ENCODE data around the gene HSD11B1.

HSD11B1 gene

GRCh38 chr1:209704584-209704983 lies at the start of gene HSD11B1:
Gene HSD11B1 (plus strand): TSS chr1:209704846. CDS start chr1:209704943, 97 bp downstream.
- DNase-seq = no peak

GRCh38 chr1:209655411-209656231 lies 49.0 kb upstream of the HSD11B1 start:
- DNase-seq = no peak

GRCh38 chr1:209657140-209657879 lies 47.3 kb upstream of the HSD11B1 start:
- DNase-seq = no peak

- no peak for DNase-seq
Measured at GRCh38 chr1:209657918-209658317, 46.7 kb upstream of the HSD11B1 start.

- DNase-seq = no peak
Measured at GRCh38 chr1:209659909-209660308, 44.7 kb upstream of the HSD11B1 start.

GRCh38 chr1:209661071-209661470 lies 43.6 kb upstream of the HSD11B1 start:
- DNase-seq = no peak

GRCh38 chr1:209662879-209663327 lies 41.7 kb upstream of the HSD11B1 start:
- DNase-seq = no peak

GRCh38 chr1:209667103-209667502 lies 37.5 kb upstream of the HSD11B1 start:
- DNase-seq = no peak

GRCh38 chr1:209667708-209668107 lies 36.9 kb upstream of the HSD11B1 start:
- DNase-seq = no peak

- DNase-seq = no peak
Measured at GRCh38 chr1:209670441-209671082, 34.1 kb upstream of the HSD11B1 start.

GRCh38 chr1:209672705-209673630 lies 31.7 kb upstream of the HSD11B1 start:
- DNase-seq = no peak

GRCh38 chr1:209673631-209674417 lies 30.8 kb upstream of the HSD11B1 start:
- DNase-seq = no peak

GRCh38 chr1:209674957-209675564 lies 29.6 kb upstream of the HSD11B1 start, which contains the start of gene G0S2:
Gene G0S2 (plus strand): TSS chr1:209675412. CDS start chr1:209675685, 273 bp downstream.
- no peak for DNase-seq

- no peak for DNase-seq
Measured at GRCh38 chr1:209675565-209676154, 29.0 kb upstream of the HSD11B1 start.

GRCh38 chr1:209678981-209679539 lies 25.6 kb upstream of the HSD11B1 start:
- no peak for DNase-seq

GRCh38 chr1:209685821-209686220 lies 18.8 kb upstream of the HSD11B1 start:
- DNase-seq = no peak

- no peak for DNase-seq
Measured at GRCh38 chr1:209686322-209686721, 18.3 kb upstream of the HSD11B1 start.

- DNase-seq = no peak
Measured at GRCh38 chr1:209688746-209689234, 15.9 kb upstream of the HSD11B1 start.

GRCh38 chr1:209689477-209689876 lies 15.2 kb upstream of the HSD11B1 start:
- DNase-seq = no peak

- DNase-seq = no peak
Measured at GRCh38 chr1:209691237-209691636, 13.4 kb upstream of the HSD11B1 start.

Measured in NCI-H146 (cell line).